ENCODE measurements around the gene LMF1. TPM values are rescaled to one million over a fixed set of nuclear protein-coding genes. Genes with fewer than 3 reads are reported as not detected.

Gene LMF1
- polyA plus RNA-seq, 1 donor (not counting 4 experiments of a cell fraction or from before 2014, with no cell fraction given), result 3.1 TPM

GRCh38 chr16:847151-847550 is 123.6 kb downstream of the LMF1 start:
- H2AFZ ChIP-seq (ENCODE audit: control insufficient read depth, low read length), result no peak overlapping the region
- H3K4me1 ChIP-seq (ENCODE audit: control insufficient read depth, extremely low read depth, insufficient read depth, low read length), result no peaks in the 10 kb centered on the region
- TF ChIP-seq CTCF (optimal IDR thresholded peaks at IDR 0.05 in 1 of 3, IDR thresholded peaks at IDR 0.05 in 1 of 3, conservative IDR thresholded peaks at IDR 0.05 in 1 of 3; ENCODE audit: extremely low read depth in 1 of 3, insufficient read depth in 2 of 3, low read length in 3 of 3) (no peak), EZH2 (IDR thresholded peaks at IDR 0.05; ENCODE audit: low read length) (no peak)
- H3K36me3 ChIP-seq (ENCODE audit: control insufficient read depth in 2 of 2, extremely low read depth in 1 of 2, insufficient read depth in 2 of 2, low read length in 2 of 2), result no peaks in the 10 kb centered on the region
- H4K20me1 ChIP-seq (ENCODE audit: control insufficient read depth, extremely low read depth, insufficient read depth, low read length), result no peaks in the 10 kb centered on the region
- DNase-seq (ENCODE audit: low read depth, low spot score), result no peak
- no peaks in the 10 kb centered on the region for H3K79me2 ChIP-seq (ENCODE audit: control insufficient read depth, insufficient read depth, low read length)
- FAIRE-seq, result no peak
- H3K4me2 ChIP-seq (ENCODE audit: control insufficient read depth, extremely low read depth, insufficient read depth, low read depth, low read length), result no peak overlapping the region
- H3K9me3 ChIP-seq (ENCODE audit: control insufficient read depth, low read depth, low read length), result peaks cover 21% of the 10 kb centered on the region
- dilution Hi-C loops (cut with MboI; ENCODE audit: extremely low pct_ligation_motif_present, low sequenced_read_pairs), result no loop called here
- no peaks in the 10 kb centered on the region for H3K9me1 ChIP-seq (ENCODE audit: control insufficient read depth, extremely low read depth, insufficient read depth, low read length)
- H3K4me3 ChIP-seq (ENCODE audit: control insufficient read depth in 2 of 3, extremely low read depth in 1 of 3, insufficient read depth in 2 of 3, low read depth in 1 of 3, low read length in 3 of 3), result no peak overlapping the region
- no peak overlapping the region for H3K27ac ChIP-seq (ENCODE audit: control insufficient read depth, insufficient read depth, low read length)
- no peaks in the 10 kb centered on the region for H3K27me3 ChIP-seq (ENCODE audit: control insufficient read depth, extremely low read depth, insufficient read depth, low read length)
- no peak overlapping the region for H3K9ac ChIP-seq (ENCODE audit: control insufficient read depth, extremely low read depth, insufficient read depth, low read length)

GRCh38 chr16:845351-845745 is 125.4 kb downstream of the LMF1 start:
- no peak for TF ChIP-seq CTCF (optimal IDR thresholded peaks at IDR 0.05 in 1 of 3, IDR thresholded peaks at IDR 0.05 in 1 of 3, conservative IDR thresholded peaks at IDR 0.05 in 1 of 3; ENCODE audit: extremely low read depth in 1 of 3, insufficient read depth in 2 of 3, low read length in 3 of 3)
- no peak for TF ChIP-seq EZH2 (IDR thresholded peaks at IDR 0.05; ENCODE audit: low read length)
- Histone ChIP-seq H3K9me3 (ENCODE audit: control insufficient read depth, low read depth, low read length) (peaks cover 11% of the 10 kb centered on the region), H4K20me1 (ENCODE audit: control insufficient read depth, extremely low read depth, insufficient read depth, low read length) (no peaks in the 10 kb centered on the region), H3K4me3 (ENCODE audit: control insufficient read depth in 2 of 3, extremely low read depth in 1 of 3, insufficient read depth in 2 of 3, low read depth in 1 of 3, low read length in 3 of 3) (no peak overlapping the region), H3K27me3 (ENCODE audit: control insufficient read depth, extremely low read depth, insufficient read depth, low read length) (no peaks in the 10 kb centered on the region), H3K79me2 (ENCODE audit: control insufficient read depth, insufficient read depth, low read length) (no peaks in the 10 kb centered on the region), H3K4me2 (ENCODE audit: control insufficient read depth, extremely low read depth, insufficient read depth, low read depth, low read length) (no peak overlapping the region), H3K27ac (ENCODE audit: control insufficient read depth, insufficient read depth, low read length) (no peak overlapping the region), H3K36me3 (ENCODE audit: control insufficient read depth in 2 of 2, extremely low read depth in 1 of 2, insufficient read depth in 2 of 2, low read length in 2 of 2) (no peaks in the 10 kb centered on the region), H3K9ac (ENCODE audit: control insufficient read depth, extremely low read depth, insufficient read depth, low read length) (no peak overlapping the region), H2AFZ (ENCODE audit: control insufficient read depth, low read length) (no peak overlapping the region), H3K4me1 (ENCODE audit: control insufficient read depth, extremely low read depth, insufficient read depth, low read length) (no peaks in the 10 kb centered on the region), H3K9me1 (ENCODE audit: control insufficient read depth, extremely low read depth, insufficient read depth, low read length) (no peaks in the 10 kb centered on the region)
- DNase-seq (ENCODE audit: low read depth, low spot score) (no peak), FAIRE-seq (no peak)
- dilution Hi-C loops (cut with MboI; ENCODE audit: extremely low pct_ligation_motif_present, low sequenced_read_pairs), result no loop called here

Data from keratinocyte (primary cell).